Fibroblast of pulmonary artery (primary cell): ENCODE measurements around the gene CSRNP3.
A peak's percentile ranks its signal among the peaks of the same experiment; 100 is the strongest.

Source experiments
- DNase-seq: peaks from one replicate; pipeline ENCODE4 v3.0.0-alpha.2; 2010; ENCODE audit warnings: low read depth
- H3K4me3 ChIP-seq: replicated peaks from 2 replicates; pipeline ENCODE4 v1.5.1; 2011; ENCODE audit warnings: low read depth, mild to moderate bottlenecking, control low read depth, low read length, moderate library complexity
- CTCF ChIP-seq: IDR thresholded peaks from 2 replicates; pipeline ENCODE4 v1.5.1; 2011; ENCODE audit warnings: mild to moderate bottlenecking, control low read depth, low read length, inconsistent platforms; ENCODE audit errors: missing control alignments

The CSRNP3 gene

GRCh38 chr2:165528691-165529090 lies 59.2 kb downstream of the CSRNP3 start:
- no peak for DNase-seq
- no peak for TF ChIP-seq CTCF
- H3K4me3 ChIP-seq = no peak overlapping the region

GRCh38 chr2:165529130-165529529 lies 59.6 kb downstream of the CSRNP3 start:
- no peak overlapping the region for H3K4me3 ChIP-seq
- DNase-seq = peak; percentile 10
- TF ChIP-seq CTCF = no peak

- H3K4me3 ChIP-seq = no peak overlapping the region
- TF ChIP-seq CTCF = no peak
- DNase-seq = no peak
Observed at GRCh38 chr2:165533331-165533730, 63.8 kb downstream of the CSRNP3 start.

- no peak for DNase-seq
- H3K4me3 ChIP-seq = no peak overlapping the region
- TF ChIP-seq CTCF = no peak
Observed at GRCh38 chr2:165535471-165535870, 66.0 kb downstream of the CSRNP3 start.

- no peak overlapping the region for H3K4me3 ChIP-seq
- TF ChIP-seq CTCF = no peak
- DNase-seq = peak; percentile 16
Observed at GRCh38 chr2:165536851-165537499, 67.5 kb downstream of the CSRNP3 start.

GRCh38 chr2:165539985-165540384 lies 70.5 kb downstream of the CSRNP3 start:
- H3K4me3 ChIP-seq = no peak overlapping the region

More at GRCh38 chr2:165539985-165540384, 70.5 kb downstream of the CSRNP3 start:
- TF ChIP-seq CTCF = no peak
- no peak for DNase-seq
